ENCODE measurements around the gene MANSC1.
"Not testable (repeated sequence)": the region's sequence is repeated elsewhere in the genome, so short reads cannot be mapped to it uniquely, and the experiment has no call there.

The MANSC1 gene

GRCh38 chr12:12364787-12365445 lies 14.9 kb upstream of the MANSC1 start:
- Histone ChIP-seq H3K4me1 (ENCODE audit: insufficient read depth, low read length) (peaks cover 7% of the 10 kb centered on the region; the same call in 1 of the 2 replicates), H3K9me3 (ENCODE audit: insufficient read depth, low read depth, low read length) (no peaks in the 10 kb centered on the region), H3K27ac (ENCODE audit: low read depth, low read length) (no peak overlapping the region), H3K9ac (ENCODE audit: low read depth, low read length) (no peak overlapping the region), H3K27me3 (ENCODE audit: insufficient read depth, low read length) (no peaks in the 10 kb centered on the region), H3K4me3 (ENCODE audit: low read length) (no peak overlapping the region), H3K36me3 (ENCODE audit: insufficient read depth, low read length) (peaks cover 5% of the 10 kb centered on the region; the same call in 1 of the 2 replicates)
- WGBS, result 99% methylated on average over 3 of the region's 4 CpGs

GRCh38 chr12:12358528-12358927 lies 8.5 kb upstream of the MANSC1 start:
- peak overlapping the region; percentile 80 for H3K4me3 ChIP-seq (ENCODE audit: low read length)
- H3K9ac ChIP-seq (ENCODE audit: low read depth, low read length), result no peak overlapping the region
- H3K9me3 ChIP-seq (ENCODE audit: insufficient read depth, low read depth, low read length), result no peaks in the 10 kb centered on the region
- no peak overlapping the region for H3K27ac ChIP-seq (ENCODE audit: low read depth, low read length)
- H3K4me1 ChIP-seq (ENCODE audit: insufficient read depth, low read length), result peaks cover 9% of the 10 kb centered on the region
- WGBS, result 96% methylated on average over 4 of the region's 4 CpGs
- no peaks in the 10 kb centered on the region; the same call in 1 of the 2 replicates for H3K36me3 ChIP-seq (ENCODE audit: insufficient read depth, low read length)
- no peaks in the 10 kb centered on the region for H3K27me3 ChIP-seq (ENCODE audit: insufficient read depth, low read length)

GRCh38 chr12:12357719-12358461 lies 7.8 kb upstream of the MANSC1 start:
- WGBS, result 41% methylated on average over 10 of the region's 10 CpGs
- peak overlapping the region; percentile 80 for H3K4me3 ChIP-seq (ENCODE audit: low read length)
- H3K9me3 ChIP-seq (ENCODE audit: insufficient read depth, low read depth, low read length), result no peaks in the 10 kb centered on the region
- peaks cover 9% of the 10 kb centered on the region for H3K4me1 ChIP-seq (ENCODE audit: insufficient read depth, low read length)
- H3K27ac ChIP-seq (ENCODE audit: low read depth, low read length), result no peak overlapping the region; the same call in 1 of the 2 replicates
- H3K9ac ChIP-seq (ENCODE audit: low read depth, low read length), result peak overlapping the region; percentile 75
- H3K36me3 ChIP-seq (ENCODE audit: insufficient read depth, low read length), result no peaks in the 10 kb centered on the region; the same call in 1 of the 2 replicates
- no peaks in the 10 kb centered on the region for H3K27me3 ChIP-seq (ENCODE audit: insufficient read depth, low read length)

- Histone ChIP-seq H3K27ac (ENCODE audit: low read depth, low read length) (peak within 1 kb of the TSS; percentile 71; the same call in 1 of the 2 replicates), H3K27me3 (ENCODE audit: insufficient read depth, low read length) (no peaks in the 10 kb centered on the region), H3K4me3 (ENCODE audit: low read length) (peak within 1 kb of the TSS; percentile 80), H3K9me3 (ENCODE audit: insufficient read depth, low read depth, low read length) (no peaks in the 10 kb centered on the region), H3K9ac (ENCODE audit: low read depth, low read length) (peak within 1 kb of the TSS; percentile 75), H3K36me3 (ENCODE audit: insufficient read depth, low read length) (no peaks in the 10 kb centered on the region), H3K4me1 (ENCODE audit: insufficient read depth, low read length) (peaks cover 9% of the 10 kb centered on the region)
- under 1% methylated on average over 72 of the region's 72 CpGs for WGBS
Measured at GRCh38 chr12:12356896-12357718, 7.1 kb upstream of the MANSC1 start, which contains the start of gene BORCS5. Gene BORCS5 (plus strand): TSS chr12:12357078. CDS start chr12:12357452, 374 bp downstream.

- no peaks in the 10 kb centered on the region for H3K36me3 ChIP-seq (ENCODE audit: insufficient read depth, low read length)
- H3K9me3 ChIP-seq (ENCODE audit: insufficient read depth, low read depth, low read length), result no peaks in the 10 kb centered on the region
- H3K27me3 ChIP-seq (ENCODE audit: insufficient read depth, low read length), result no peaks in the 10 kb centered on the region
- peaks cover 9% of the 10 kb centered on the region for H3K4me1 ChIP-seq (ENCODE audit: insufficient read depth, low read length)
- no peak overlapping the region for H3K27ac ChIP-seq (ENCODE audit: low read depth, low read length)
- peak overlapping the region; percentile 80 for H3K4me3 ChIP-seq (ENCODE audit: low read length)
- WGBS, result 69% methylated on average over 5 of the region's 5 CpGs
- H3K9ac ChIP-seq (ENCODE audit: low read depth, low read length), result no peak overlapping the region
Measured at GRCh38 chr12:12356467-12356895, 6.4 kb upstream of the MANSC1 start.

- peaks cover 8% of the 10 kb centered on the region for H3K27me3 ChIP-seq (ENCODE audit: insufficient read depth, low read length)
- no peaks in the 10 kb centered on the region for H3K36me3 ChIP-seq (ENCODE audit: insufficient read depth, low read length)
- 74% methylated on average over 5 of the region's 5 CpGs for WGBS
- H3K4me3 ChIP-seq (ENCODE audit: low read length), result no peak overlapping the region
- no peak overlapping the region for H3K9ac ChIP-seq (ENCODE audit: low read depth, low read length)
- no peaks in the 10 kb centered on the region for H3K9me3 ChIP-seq (ENCODE audit: insufficient read depth, low read depth, low read length)
- H3K27ac ChIP-seq (ENCODE audit: low read depth, low read length), result no peak overlapping the region
- peaks cover 26% of the 10 kb centered on the region for H3K4me1 ChIP-seq (ENCODE audit: insufficient read depth, low read length)
Measured at GRCh38 chr12:12353807-12354206, 3.8 kb upstream of the MANSC1 start.

GRCh38 chr12:12353276-12353675 lies 3.2 kb upstream of the MANSC1 start:
- Histone ChIP-seq H3K36me3 (ENCODE audit: insufficient read depth, low read length) (no peaks in the 10 kb centered on the region), H3K27me3 (ENCODE audit: insufficient read depth, low read length) (peaks cover 10% of the 10 kb centered on the region), H3K9me3 (ENCODE audit: insufficient read depth, low read depth, low read length) (no peaks in the 10 kb centered on the region), H3K4me1 (ENCODE audit: insufficient read depth, low read length) (peaks cover 25% of the 10 kb centered on the region), H3K4me3 (ENCODE audit: low read length) (no peak overlapping the region), H3K9ac (ENCODE audit: low read depth, low read length) (no peak overlapping the region), H3K27ac (ENCODE audit: low read depth, low read length) (no peak overlapping the region)
- 92% methylated on average over 1 of the region's 1 CpG for WGBS

GRCh38 chr12:12351468-12352185 lies 1.6 kb upstream of the MANSC1 start:
- Histone ChIP-seq H3K27me3 (ENCODE audit: insufficient read depth, low read length) (peaks cover 10% of the 10 kb centered on the region), H3K4me1 (ENCODE audit: insufficient read depth, low read length) (peaks cover 20% of the 10 kb centered on the region)
- not testable (repeated sequence) for H3K9ac ChIP-seq (ENCODE audit: low read depth, low read length); H3K27ac ChIP-seq (ENCODE audit: low read depth, low read length); H3K4me3 ChIP-seq (ENCODE audit: low read length); H3K36me3 ChIP-seq (ENCODE audit: insufficient read depth, low read length); H3K9me3 ChIP-seq (ENCODE audit: insufficient read depth, low read depth, low read length)
- WGBS, result 92% methylated on average over 19 of the region's 19 CpGs

GRCh38 chr12:12350868-12351463 lies 924 bp upstream of the MANSC1 start:
- Histone ChIP-seq H3K9ac (ENCODE audit: low read depth, low read length) (no peak overlapping the region), H3K4me3 (ENCODE audit: low read length) (0 out of 2 replicates have a peak overlapping the region, but pooled peaks have one; percentile 67), H3K27ac (ENCODE audit: low read depth, low read length) (no peak overlapping the region)

GRCh38 chr12:12338527-12339168 lies 11.4 kb downstream of the MANSC1 start:
- H3K27ac ChIP-seq (ENCODE audit: low read depth, low read length), result no peak overlapping the region
- H3K36me3 ChIP-seq (ENCODE audit: insufficient read depth, low read length), result no peaks in the 10 kb centered on the region
- WGBS, result 94% methylated on average over 8 of the region's 8 CpGs
- no peak overlapping the region for H3K4me3 ChIP-seq (ENCODE audit: low read length)
- H3K9me3 ChIP-seq (ENCODE audit: insufficient read depth, low read depth, low read length), result no peaks in the 10 kb centered on the region
- H3K4me1 ChIP-seq (ENCODE audit: insufficient read depth, low read length), result no peaks in the 10 kb centered on the region
- H3K9ac ChIP-seq (ENCODE audit: low read depth, low read length), result no peak overlapping the region
- H3K27me3 ChIP-seq (ENCODE audit: insufficient read depth, low read length), result no peaks in the 10 kb centered on the region

More at GRCh38 chr12:12350868-12351463, 924 bp upstream of the MANSC1 start:
- no peaks in the 10 kb centered on the region for H3K9me3 ChIP-seq (ENCODE audit: insufficient read depth, low read depth, low read length)
- peaks cover 20% of the 10 kb centered on the region for H3K4me1 ChIP-seq (ENCODE audit: insufficient read depth, low read length)
- H3K27me3 ChIP-seq (ENCODE audit: insufficient read depth, low read length), result peaks cover 10% of the 10 kb centered on the region
- H3K36me3 ChIP-seq (ENCODE audit: insufficient read depth, low read length), result no peaks in the 10 kb centered on the region
- 88% methylated on average over 3 of the region's 3 CpGs for WGBS
